ENCODE results near the gene NOP14. TPM values are rescaled to one million over a fixed set of nuclear protein-coding genes. Genes with fewer than 3 reads are reported as not detected.

The NOP14 gene
- total and polyA plus RNA-seq, 9 donors = 13.6 to 39.7 (median 28.3) TPM

DNA sequence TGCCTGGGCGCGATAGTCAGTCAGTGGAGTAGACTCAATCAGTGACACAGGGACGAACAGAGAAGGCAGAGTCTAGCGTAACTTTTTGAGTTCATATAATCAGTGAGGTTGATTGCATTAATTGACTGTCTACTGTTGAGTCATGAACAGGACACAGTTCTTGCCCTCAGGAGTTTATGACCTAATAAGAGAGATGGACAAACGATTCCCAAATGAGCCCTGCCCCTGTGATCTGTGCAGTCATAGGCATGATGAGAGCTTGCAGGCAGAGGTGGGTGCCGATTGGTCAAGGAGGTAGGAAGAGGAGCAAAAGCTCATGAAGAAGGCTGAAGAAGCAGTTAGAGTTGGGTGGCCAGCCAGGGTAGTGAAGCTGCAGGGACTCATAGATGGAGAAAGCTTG, 62.5 kb downstream of the NOP14 start:
- TF ChIP-seq POLR2A (IDR thresholded peaks at IDR 0.05) (no peak), EP300 (IDR thresholded peaks at IDR 0.05) (no peak), CTCF (IDR thresholded peaks at IDR 0.05) (no peak)
- Histone ChIP-seq H3K4me1 (ENCODE audit: insufficient read depth) (no peaks in the 10 kb centered on the region), H3K27ac (no peak overlapping the region), H3K4me3 (no peak overlapping the region), H3K36me3 (peaks cover 3% of the 10 kb centered on the region), H3K27me3 (no peaks in the 10 kb centered on the region), H3K9me3 (no peaks in the 10 kb centered on the region)
- intact Hi-C loops (cut with DNase I) = no loop called here
- WGBS, 3 donors = 90 to 94% (median 90%) methylated on average over 6 of the region's 6 CpGs
- DNase-seq = no peak

DNA sequence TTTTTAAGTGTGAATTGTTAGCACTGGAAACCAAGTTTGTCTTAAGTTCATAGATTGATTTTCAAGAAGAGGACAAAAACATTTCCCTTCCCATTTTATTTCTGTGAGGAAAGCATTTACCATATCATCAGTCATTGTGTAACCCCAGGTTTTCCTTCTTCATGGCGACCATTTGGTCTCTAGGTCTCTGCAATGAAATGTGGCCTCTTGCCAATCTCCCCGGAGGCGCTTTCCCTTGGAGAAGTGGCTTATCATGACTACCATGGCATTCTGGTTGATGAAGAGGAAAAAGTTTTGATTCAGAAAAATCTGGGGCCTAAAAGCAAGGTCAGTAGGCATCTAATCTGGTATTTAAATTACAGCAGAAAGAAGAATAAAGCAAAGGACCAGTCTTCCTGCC, 65.2 kb downstream of the NOP14 start:
- intact Hi-C loops (cut with DNase I) = no loop called here
- H3K9me3 ChIP-seq = no peaks in the 10 kb centered on the region
- no peak overlapping the region for H3K4me3 ChIP-seq
- H3K4me1 ChIP-seq (ENCODE audit: insufficient read depth) = no peaks in the 10 kb centered on the region
- WGBS, 3 donors = 69 to 77% (median 73%) methylated on average over 3 of the region's 3 CpGs
- peaks cover 3% of the 10 kb centered on the region for H3K36me3 ChIP-seq
- no peaks in the 10 kb centered on the region for H3K27me3 ChIP-seq
- H3K27ac ChIP-seq = no peak overlapping the region
- no peak for TF ChIP-seq POLR2A (IDR thresholded peaks at IDR 0.05)
- TF ChIP-seq CTCF (IDR thresholded peaks at IDR 0.05) = no peak
- no peak for TF ChIP-seq EP300 (IDR thresholded peaks at IDR 0.05)
- DNase-seq = no peak

DNA sequence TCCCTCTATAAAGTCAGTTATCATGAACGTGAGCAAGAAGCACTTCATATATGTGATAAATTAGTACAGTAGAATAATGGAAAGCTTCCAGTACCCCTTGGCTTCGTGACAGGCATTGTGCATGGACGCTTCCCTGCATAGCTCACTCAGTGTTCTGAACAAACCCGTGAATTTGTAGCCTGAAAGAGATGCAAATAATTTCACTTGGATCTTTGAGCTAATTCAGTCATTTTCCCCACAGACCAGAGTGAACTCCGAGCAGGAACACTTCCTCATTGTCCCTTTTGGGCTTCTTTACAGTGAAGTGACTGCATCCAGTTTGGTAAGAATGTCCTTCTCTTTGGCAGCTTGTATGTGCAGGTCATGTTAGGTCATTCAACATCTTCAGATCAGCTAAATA, 69.4 kb downstream of the NOP14 start:
- 39 to 48% (median 40%) methylated on average over 5 of the region's 5 CpGs for WGBS, 3 donors
- DNase-seq = no peak
- intact Hi-C loops (cut with DNase I) = no loop called here
- Histone ChIP-seq H3K4me1 (ENCODE audit: insufficient read depth) (peaks cover 2% of the 10 kb centered on the region), H3K9me3 (no peaks in the 10 kb centered on the region), H3K36me3 (peaks cover 3% of the 10 kb centered on the region), H3K27ac (no peak overlapping the region), H3K27me3 (no peaks in the 10 kb centered on the region), H3K4me3 (no peak overlapping the region)
- TF ChIP-seq POLR2A (IDR thresholded peaks at IDR 0.05) (no peak), CTCF (IDR thresholded peaks at IDR 0.05) (no peak)

DNA sequence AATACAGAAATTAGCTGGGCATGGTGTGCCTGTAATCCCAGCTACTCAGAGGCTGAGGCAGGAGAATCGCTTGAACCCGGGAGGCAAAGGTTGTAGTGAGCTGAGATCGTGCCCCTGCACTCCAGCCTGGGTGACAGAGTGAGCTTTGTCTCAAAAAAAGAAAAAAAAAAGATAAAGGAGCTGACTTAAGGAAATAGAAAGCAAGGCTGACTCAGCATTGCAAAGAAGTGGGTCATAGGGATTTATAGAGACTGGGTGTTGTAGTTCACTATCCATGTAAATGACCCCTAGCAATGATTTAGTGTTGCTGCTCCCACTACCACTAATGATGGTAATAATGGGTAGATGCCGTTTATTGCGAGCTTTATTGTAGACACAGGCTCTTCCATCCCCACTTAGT, 71.9 kb downstream of the NOP14 start:
- intact Hi-C loops (cut with DNase I) = no loop called here
- Histone ChIP-seq H3K36me3 (peaks cover 3% of the 10 kb centered on the region), H3K4me1 (ENCODE audit: insufficient read depth) (peaks cover 2% of the 10 kb centered on the region), H3K27me3 (no peaks in the 10 kb centered on the region), H3K4me3 (no peak overlapping the region), H3K9me3 (no peaks in the 10 kb centered on the region), H3K27ac (no peak overlapping the region)
- 64 to 69% (median 69%) methylated on average over 5 of the region's 5 CpGs for WGBS, 3 donors
- DNase-seq = no peak
- TF ChIP-seq EP300 (IDR thresholded peaks at IDR 0.05) (no peak), CTCF (IDR thresholded peaks at IDR 0.05) (no peak), POLR2A (IDR thresholded peaks at IDR 0.05) (no peak)

DNA sequence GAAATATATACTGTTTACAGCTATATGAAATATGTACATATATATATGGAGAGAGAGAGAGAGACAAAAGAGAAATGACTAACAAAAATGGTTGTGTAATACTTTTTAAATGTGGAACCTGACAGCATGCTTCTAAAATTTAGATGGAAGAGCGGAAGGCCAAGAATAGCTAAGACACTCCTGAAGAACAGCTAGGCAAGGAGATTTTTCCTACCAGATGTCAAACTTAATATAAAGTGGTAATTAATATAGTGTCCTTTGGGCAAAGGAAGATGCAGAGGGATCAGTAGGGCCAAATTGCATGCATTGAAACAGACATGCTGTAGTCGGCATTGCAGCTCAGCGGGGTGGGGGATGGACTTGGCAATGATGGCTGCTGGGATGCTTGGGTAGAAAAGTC, 74.3 kb downstream of the NOP14 start:
- peaks cover 2% of the 10 kb centered on the region for H3K4me1 ChIP-seq (ENCODE audit: insufficient read depth)
- TF ChIP-seq POLR2A (IDR thresholded peaks at IDR 0.05) = no peak
- TF ChIP-seq EP300 (IDR thresholded peaks at IDR 0.05) = no peak
- TF ChIP-seq CTCF (IDR thresholded peaks at IDR 0.05) = no peak
- H3K36me3 ChIP-seq = no peaks in the 10 kb centered on the region
- H3K4me3 ChIP-seq = no peak overlapping the region
- no peak for DNase-seq
- WGBS, 3 donors = 90 to 97% (median 95%) methylated on average over 3 of the region's 3 CpGs
- H3K9me3 ChIP-seq = no peaks in the 10 kb centered on the region
- no peaks in the 10 kb centered on the region for H3K27me3 ChIP-seq
- H3K27ac ChIP-seq = no peak overlapping the region
- intact Hi-C loops (cut with DNase I) = no loop called here
